Measurements from ENCODE around the gene IFT172. TPM values are rescaled to one million over a fixed set of nuclear protein-coding genes. Genes with fewer than 3 reads are reported as not detected.
"Not testable (repeated sequence)": the region's sequence is repeated elsewhere in the genome, so short reads cannot be mapped to it uniquely, and the experiment has no call there.

IFT172 gene
- total RNA-seq, 2 donors from 2014 or later = 14.4 to 18.2 TPM

- peak; percentile 76 for DNase-seq (ENCODE audit: low spot score)
- no peaks in the 10 kb centered on the region for H3K27me3 ChIP-seq
- H3K9me3 ChIP-seq = no peaks in the 10 kb centered on the region
- peak overlapping the region; percentile 99 for H3K27ac ChIP-seq
- peaks cover 0 to 40% of the 10 kb centered on the region in 2 donors for H3K4me1 ChIP-seq
- H3K36me3 ChIP-seq = peaks cover 11% of the 10 kb centered on the region
- H3K4me3 ChIP-seq = peak overlapping the region; percentile 98 to 99
- no peak for TF ChIP-seq CTCF (IDR thresholded peaks at IDR 0.05)
Observed at GRCh38 chr2:27428978-27429541, 60.5 kb downstream of the IFT172 start.

- H3K4me1 ChIP-seq = peaks cover 0 to 40% of the 10 kb centered on the region in 2 donors
- H3K27me3 ChIP-seq = no peaks in the 10 kb centered on the region
- peaks cover 4% of the 10 kb centered on the region for H3K36me3 ChIP-seq
- peak; percentile 90 for DNase-seq (ENCODE audit: low spot score)
- no peaks in the 10 kb centered on the region for H3K9me3 ChIP-seq
- peak within 1 kb of the TSS; percentile 98 to 99 for H3K4me3 ChIP-seq
- peak within 1 kb of the TSS; percentile 99 for H3K27ac ChIP-seq
- TF ChIP-seq CTCF (IDR thresholded peaks at IDR 0.05) = peak in 1 of 2 donors; percentile 26
Observed at GRCh38 chr2:27428213-27428977, 61.1 kb downstream of the IFT172 start, which contains the start of gene NRBP1. NRBP1 (plus strand) TSS chr2:27428631; CDS start chr2:27433274, 4,643 bp downstream.

GRCh38 chr2:27427863-27428212 is 61.7 kb downstream of the IFT172 start:
- H3K4me1 ChIP-seq = peaks cover 0 to 36% of the 10 kb centered on the region in 2 donors
- no peaks in the 10 kb centered on the region for H3K9me3 ChIP-seq
- no peaks in the 10 kb centered on the region for H3K36me3 ChIP-seq
- peak overlapping the region; percentile 99 for H3K27ac ChIP-seq
- H3K27me3 ChIP-seq = no peaks in the 10 kb centered on the region
- TF ChIP-seq CTCF (IDR thresholded peaks at IDR 0.05) = no peak
- peak overlapping the region; percentile 98 to 99 for H3K4me3 ChIP-seq
- no peak for DNase-seq (ENCODE audit: low spot score)

GRCh38 chr2:27425039-27425438 is 64.5 kb downstream of the IFT172 start:
- H3K9me3 ChIP-seq; H3K27ac ChIP-seq; H3K4me1 ChIP-seq; DNase-seq (ENCODE audit: low spot score); H3K4me3 ChIP-seq; H3K36me3 ChIP-seq; H3K27me3 ChIP-seq: not testable (repeated sequence)

- Histone ChIP-seq H3K27me3 (no peaks in the 10 kb centered on the region), H3K27ac (no peak overlapping the region), H3K4me3 (no peak overlapping the region), H3K4me1 (no peaks in the 10 kb centered on the region), H3K9me3 (no peaks in the 10 kb centered on the region), H3K36me3 (no peaks in the 10 kb centered on the region)
- no peak for TF ChIP-seq CTCF (IDR thresholded peaks at IDR 0.05)
- DNase-seq (ENCODE audit: low spot score) = no peak
Observed at GRCh38 chr2:27422958-27423357, 66.6 kb downstream of the IFT172 start.

- Histone ChIP-seq H3K27me3 (no peaks in the 10 kb centered on the region), H3K4me3 (no peak overlapping the region), H3K9me3 (no peaks in the 10 kb centered on the region), H3K4me1 (no peaks in the 10 kb centered on the region), H3K36me3 (no peaks in the 10 kb centered on the region), H3K27ac (no peak overlapping the region)
- DNase-seq (ENCODE audit: low spot score) = no peak
- TF ChIP-seq CTCF (IDR thresholded peaks at IDR 0.05) = no peak
Observed at GRCh38 chr2:27421660-27422250, 67.8 kb downstream of the IFT172 start.
